H1 (cell line): ENCODE measurements around the gene ATP2B3. TPM values are rescaled to one million over a fixed set of nuclear protein-coding genes. Genes with fewer than 3 reads are reported as not detected.

ENCODE experiments used
- CTCF ChIA-PET: fragments of 300-600 bp; sonication (Branson Sonifier 250); formaldehyde crosslinking; loops from one replicate; lab custom pipeline; 2021; ENCODE audit not compliant: partially characterized antibody; lab: Charles Lee
- POLR2A ChIA-PET: fragments of 300-600 bp; sonication (Branson Sonifier 250); formaldehyde crosslinking; loops from one replicate; lab custom pipeline; 2021; ENCODE audit warnings: inconsistent platforms; ENCODE audit not compliant: partially characterized antibody; lab: Charles Lee
- DNase-seq, 2 experiments: peaks; one replicate each; pipeline versions ENCODE4 v3.0.0 to v3.0.0-alpha.2; 2010 to 2022; ENCODE audit warnings: low spot score in 2 of 2, low read depth in 1 of 2, mixed read lengths in 1 of 2
- FAIRE-seq: peaks from 2 replicates; lab custom pipeline; 2011; peaks lifted over from hg19 to GRCh38; lab: Jason Lieb, UNC
- H2AFZ ChIP-seq: 2 replicates; pipeline ENCODE4 v1.8.1; 2012; ENCODE audit warnings: low read length, inconsistent platforms
- H2AK5ac ChIP-seq: 2 replicates; pipeline ENCODE4 v1.6.1; 2013; ENCODE audit warnings: low read depth, low read length
- H2BK120ac ChIP-seq: replicated peaks from 2 replicates; pipeline ENCODE3; 2013; ENCODE audit warnings: low read depth, low read length, inconsistent platforms
- H2BK12ac ChIP-seq: 2 replicates; pipeline ENCODE4 v1.6.1; 2013; ENCODE audit warnings: low read depth, low read length
- H2BK15ac ChIP-seq: 2 replicates; pipeline ENCODE4 v1.6.1; 2013; ENCODE audit warnings: low read length
- H2BK20ac ChIP-seq: 2 replicates; pipeline ENCODE4 v1.6.1; 2013; ENCODE audit warnings: low read length
- H2BK5ac ChIP-seq: 2 replicates; pipeline ENCODE4 v1.6.1; 2013; ENCODE audit warnings: low read depth, low read length
- H3K14ac ChIP-seq: 2 replicates; pipeline ENCODE4 v1.6.1; 2013; ENCODE audit warnings: inconsistent platforms; ENCODE audit not compliant: insufficient read length
- H3K18ac ChIP-seq: 2 replicates; pipeline ENCODE4 v1.6.1; 2013; ENCODE audit warnings: low read length; ENCODE audit errors: extremely low read depth
- H3K23ac ChIP-seq: 2 replicates; pipeline ENCODE4 v1.6.1; 2013; ENCODE audit warnings: inconsistent platforms; ENCODE audit not compliant: insufficient read length
- H3K23me2 ChIP-seq: 2 replicates; pipeline ENCODE4 v1.6.1; 2013; ENCODE audit warnings: low read depth, low read length
- H3K27ac ChIP-seq: 2 replicates; pipeline ENCODE4 v1.6.1; 2011; ENCODE audit warnings: low read depth, low read length, inconsistent platforms
- H3K27me3 ChIP-seq, 4 experiments: replicated peaks in 1 of 4; 1 replicate in 1 of 4; 2 replicates in 3 of 4; pipeline versions ENCODE4 v1.6.1 to v1.8.1; 2011 to 2013; ENCODE audit warnings: low read length in 3 of 4, mild to moderate bottlenecking in 3 of 4, inconsistent platforms in 2 of 4, mixed read lengths in 2 of 4, moderate library complexity in 1 of 4; ENCODE audit not compliant: control insufficient read depth in 3 of 4, insufficient read depth in 3 of 4; ENCODE audit errors: extremely low read depth in 1 of 4
- H3K36me3 ChIP-seq, 4 experiments: 2 replicates each; pipeline versions ENCODE4 v1.6.1 to v1.8.1; 2011 to 2013; ENCODE audit warnings: mild to moderate bottlenecking in 4 of 4, low read length in 3 of 4, moderate library complexity in 2 of 4, control low read depth in 1 of 4, inconsistent platforms in 1 of 4; ENCODE audit not compliant: insufficient read depth in 4 of 4, control insufficient read depth in 2 of 4
- H3K4ac ChIP-seq: replicated peaks from 2 replicates; pipeline ENCODE3; 2013; ENCODE audit warnings: low read length, low read depth, mixed read lengths, inconsistent platforms; ENCODE audit not compliant: insufficient read length
- H3K4me1 ChIP-seq, 4 experiments: replicated peaks in 1 of 4; 1 replicate in 1 of 4; 2 replicates in 3 of 4; pipeline versions ENCODE4 v1.6.1 to v1.8.1; 2011 to 2013; ENCODE audit warnings: low read length in 3 of 4, inconsistent platforms in 2 of 4, mixed read lengths in 1 of 4; ENCODE audit not compliant: insufficient read depth in 4 of 4, control insufficient read depth in 3 of 4
- H3K4me2 ChIP-seq, 2 experiments: 2 replicates each; pipeline versions ENCODE4 v1.6.1 to v1.8.1; 2011 to 2013; ENCODE audit warnings: low read depth in 2 of 2, low read length in 2 of 2, control low read depth in 1 of 2, inconsistent platforms in 1 of 2, mild to moderate bottlenecking in 1 of 2; ENCODE audit not compliant: insufficient read depth in 1 of 2
- H3K4me3 ChIP-seq, 4 experiments: fragments of 200-600, 300-600 bp in 1 of 4; sonication (generic), shearing (Covaris generic), sonication (Bioruptor Twin) in 1 of 4; 2 replicates each; pipeline versions ENCODE4 v1.5.1 to v1.8.1; 2011 to 2016; ENCODE audit warnings: low read length in 4 of 4, low read depth in 3 of 4, control low read depth in 2 of 4, inconsistent platforms in 2 of 4, mild to moderate bottlenecking in 2 of 4, mixed read lengths in 1 of 4, moderate library complexity in 1 of 4; ENCODE audit not compliant: insufficient read depth in 2 of 4; ENCODE audit errors: extremely low read depth in 1 of 4
- H3K56ac ChIP-seq: replicated peaks from 2 replicates; pipeline ENCODE3; 2013; ENCODE audit warnings: low read depth, mild to moderate bottlenecking, mixed read lengths, low read length, inconsistent platforms; ENCODE audit not compliant: insufficient read length
- H3K79me1 ChIP-seq: 2 replicates; pipeline ENCODE4 v1.6.1; 2013; ENCODE audit warnings: low read depth, low read length, control low read depth
- H3K79me2 ChIP-seq, 2 experiments: 2 replicates each; pipeline versions ENCODE4 v1.6.1 to v1.8.1; 2012 to 2013; ENCODE audit warnings: low read length in 2 of 2, mild to moderate bottlenecking in 2 of 2, inconsistent platforms in 1 of 2; ENCODE audit not compliant: insufficient read depth in 2 of 2, control insufficient read depth in 1 of 2
- H3K9ac ChIP-seq, 4 experiments: replicated peaks in 1 of 4; 1 replicate in 1 of 4; 2 replicates in 3 of 4; pipeline versions ENCODE4 v1.6.1 to v1.8.1; 2011 to 2013; ENCODE audit warnings: low read depth in 3 of 4, low read length in 3 of 4, control low read depth in 2 of 4, mild to moderate bottlenecking in 2 of 4, moderate library complexity in 2 of 4, inconsistent platforms in 1 of 4; ENCODE audit errors: extremely low read depth in 1 of 4
- H3K9me3 ChIP-seq, 2 experiments: 2 replicates each; pipeline versions ENCODE4 v1.6.1 to v1.8.1; 2012 to 2013; ENCODE audit warnings: mild to moderate bottlenecking in 2 of 2, moderate library complexity in 2 of 2, control low read depth in 1 of 2, inconsistent platforms in 1 of 2, low read depth in 1 of 2, low read length in 1 of 2, mixed read lengths in 1 of 2; ENCODE audit not compliant: insufficient read depth in 2 of 2
- H4K20me1 ChIP-seq, 2 experiments: replicated peaks in 1 of 2; 2 replicates each; pipeline versions ENCODE3 to v1.8.1; 2011 to 2013; ENCODE audit warnings: inconsistent platforms in 2 of 2, low read length in 2 of 2, mild to moderate bottlenecking in 1 of 2; ENCODE audit not compliant: insufficient read depth in 2 of 2, control insufficient read depth in 1 of 2
- H4K5ac ChIP-seq: 2 replicates; pipeline ENCODE4 v1.6.1; 2013; ENCODE audit warnings: low read length, low read depth, mixed read lengths, inconsistent platforms; ENCODE audit not compliant: insufficient read length
- H4K8ac ChIP-seq: 2 replicates; pipeline ENCODE4 v1.8.0; 2013; ENCODE audit warnings: mild to moderate bottlenecking, moderate library complexity, low read length, inconsistent platforms; ENCODE audit not compliant: insufficient read depth; ENCODE audit errors: extremely low read depth
- H4K91ac ChIP-seq: replicated peaks from 2 replicates; pipeline ENCODE3; 2013; ENCODE audit warnings: low read length, mixed read lengths, inconsistent platforms; ENCODE audit not compliant: insufficient read length
- BACH1 ChIP-seq: IDR thresholded peaks from 2 replicates; pipeline ENCODE4 v1.6.1; 2012; ENCODE audit warnings: low read length, improper control_type of control experiment
- BCL11A ChIP-seq, 2 experiments: IDR thresholded peaks; one replicate each; pipeline ENCODE4 v1.6.1; 2011; ENCODE audit warnings: low read depth in 2 of 2, low read length in 2 of 2, mild to moderate bottlenecking in 2 of 2
- CEBPB ChIP-seq: IDR thresholded peaks from 2 replicates; pipeline ENCODE4 v1.6.1; 2012; ENCODE audit warnings: low read depth, low read length
- GTF2F1 ChIP-seq: IDR thresholded peaks from 2 replicates; pipeline ENCODE4 v1.6.1; 2012; ENCODE audit warnings: low read depth, low read length, improper control_type of control experiment, borderline replicate concordance
- JUND ChIP-seq: IDR thresholded peaks from 2 replicates; pipeline ENCODE4 v1.6.1; 2011; ENCODE audit warnings: mild to moderate bottlenecking, improper control_type of control experiment, low read length
- MAFK ChIP-seq: IDR thresholded peaks from 2 replicates; pipeline ENCODE4 v1.6.1; 2012; ENCODE audit warnings: low read depth, mild to moderate bottlenecking, improper control_type of control experiment, low read length
- POLR2A ChIP-seq, 2 experiments: IDR thresholded peaks; 1 replicate in 1 of 2; 2 replicates in 1 of 2; pipeline ENCODE4 v1.6.1; 2011; ENCODE audit warnings: low read depth in 2 of 2, low read length in 2 of 2, mild to moderate bottlenecking in 2 of 2; ENCODE audit errors: control extremely low read depth in 1 of 2
- RBBP5 ChIP-seq: IDR thresholded peaks from 2 replicates; pipeline ENCODE4 v1.7.1; 2012; ENCODE audit warnings: low read depth, mild to moderate bottlenecking, inconsistent platforms, low read length, moderate library complexity, borderline replicate concordance
- RFX5 ChIP-seq: IDR thresholded peaks from 2 replicates; pipeline ENCODE4 v1.6.1; 2011; ENCODE audit warnings: low read depth, low read length, improper control_type of control experiment, borderline replicate concordance
- RXRA ChIP-seq: IDR thresholded peaks from 2 replicates; pipeline ENCODE4 v1.6.1; 2011; ENCODE audit warnings: low read depth, mild to moderate bottlenecking, low read length, moderate library complexity; ENCODE audit not compliant: insufficient read depth
- SP4 ChIP-seq: IDR thresholded peaks from 2 replicates; pipeline ENCODE4 v1.6.1; 2012; ENCODE audit warnings: low read length, inconsistent platforms
- SUZ12 ChIP-seq: fragments of 200-600 bp; sonication (generic); IDR thresholded peaks from 2 replicates; pipeline ENCODE4 v1.6.1; 2012; ENCODE audit warnings: mild to moderate bottlenecking, inconsistent platforms, low read length, moderate library complexity, mixed read lengths
- TEAD4 ChIP-seq: IDR thresholded peaks from 2 replicates; pipeline ENCODE4 v1.6.1; 2012; ENCODE audit warnings: low read depth, low read length, inconsistent platforms, mixed read lengths
- whole genome bisulfite sequencing, 2 experiments: shearing (Covaris generic) in 1 of 2; methylation state at CpG; one replicate each; pipeline versions ENCODE4 v1.1.6 to v1.1.7; 2013 to 2015; ENCODE audit warnings: low lambda C conversion rate in 2 of 2, mixed read lengths in 2 of 2, inconsistent platforms in 1 of 2, low coverage in 1 of 2, missing lambda C conversion rate in 1 of 2; ENCODE audit not compliant: insufficient replicate concordance in 2 of 2, insufficient coverage in 1 of 2, insufficient read length in 1 of 2; ENCODE audit errors: extremely low coverage in 1 of 2, missing lambda C conversion rate in 1 of 2; 5-methylcytosine and 5-hydroxymethylcytosine counted together
- polyA plus RNA-seq, 7 experiments: library from polyadenylated mRNA; depleted of rRNA in 3 of 7; stranded (reverse) in 5 of 7; unstranded in 2 of 7; fragments of >200 nt in 5 of 7; fragments of 200-250 nt in 2 of 7; gene quantifications; 1 replicate in 5 of 7; 2 replicates in 1 of 7; 4 replicates in 1 of 7; pipeline versions ENCODE4 v1.2.1 to v1.2.3, GENCODE V29; 2011 to 2013; ENCODE audit warnings: missing spikeins in 2 of 7, mixed read lengths in 2 of 7
- total RNA-seq: library from RNA; stranded (reverse); fragmentation: NEBNext Ultra II Directional; extraction: Animal tissue kit (Norgen Biotek cat#: 25700); gene quantifications from 2 replicates; pipeline ENCODE4 v1.2.1, GENCODE V29; 2021
- TF ChIP-seq, protein P1 (sequence below): IDR thresholded peaks from 2 replicates; pipeline ENCODE4 v1.6.1; 2012; ENCODE audit warnings: inconsistent platforms
- TF ChIP-seq, protein P2 (sequence below): IDR thresholded peaks from 2 replicates; pipeline ENCODE4 v1.6.1; 2012; ENCODE audit warnings: inconsistent platforms

The ATP2B3 gene
- total and polyA plus RNA-seq, 2 of the 8 experiments (the other 6 are each of a cell fraction or from before 2014, with no cell fraction given): 0.14 to 0.19 TPM

DNA sequence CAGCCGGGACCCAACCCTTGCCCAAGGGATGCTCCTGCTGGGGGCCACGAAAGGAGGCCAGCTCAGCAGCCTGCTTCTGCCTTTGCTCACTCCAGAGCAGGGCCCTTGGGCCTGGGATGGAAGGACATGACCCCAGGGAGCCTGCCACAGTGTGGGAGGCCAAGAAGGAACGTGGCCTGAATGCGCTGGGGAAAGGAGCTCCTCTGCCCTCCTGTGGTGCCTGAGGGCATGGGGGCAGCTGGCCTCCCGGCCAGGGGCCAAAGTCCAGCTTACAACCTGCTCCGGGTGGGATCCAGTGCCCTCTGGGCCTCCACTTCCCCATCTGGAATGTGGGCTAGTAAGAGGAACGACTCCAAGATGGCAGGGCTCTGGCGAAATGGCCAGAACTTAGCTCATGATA lies 2.0 kb upstream of the ATP2B3 start:
- Histone ChIP-seq H3K4me3 (no peak overlapping the region), H3K36me3 (no peaks in the 10 kb centered on the region), H3K9me3 (no peaks in the 10 kb centered on the region), H2BK5ac (no peak overlapping the region), H4K5ac (no peak overlapping the region), H2BK15ac (no peak overlapping the region), H3K4me1 (no peaks in the 10 kb centered on the region), H3K27ac (no peak overlapping the region), H2BK20ac (no peak overlapping the region), H3K9ac (no peak overlapping the region), H2AFZ (no peak overlapping the region), H2AK5ac (no peak overlapping the region), H4K8ac (no peak overlapping the region), H3K79me1 (no peaks in the 10 kb centered on the region), H3K23ac (no peak overlapping the region), H3K4ac (no peak overlapping the region), H3K56ac (no peak overlapping the region), H4K91ac (no peak overlapping the region), H3K18ac (no peak overlapping the region), H2BK12ac (no peak overlapping the region), H3K23me2 (peaks cover 12% of the 10 kb centered on the region; the same call in 1 of the 2 replicates), H3K27me3 (peaks cover 19 to 31% (median 29%) of the 10 kb centered on the region in 4 experiments), H3K14ac (no peak overlapping the region), H4K20me1 (peaks cover 0 to 8% of the 10 kb centered on the region in 2 experiments), H2BK120ac (no peak overlapping the region), H3K4me2 (no peak overlapping the region), H3K79me2 (no peaks in the 10 kb centered on the region)
- 94% methylated on average over 5 of the region's 8 CpGs; no CpG with 5 or more reads in 1 of the 2 experiments for WGBS, 2 experiments
- DNase-seq (no peak), FAIRE-seq (no peak)
- CTCF ChIA-PET: interaction anchor here (1.1 to 2.9 kb wide), 4 partner anchors 10 to 39 kb away, joined by 3 to 9 read pairs (median 4); no protein-coding TSS in a partner anchor
- POLR2A ChIA-PET: no interaction called here
- no peak for TF ChIP-seq CEBPB
- no peak for TF ChIP-seq TEAD4
- no peak for TF ChIP-seq RXRA
- TF ChIP-seq, protein P1, sequence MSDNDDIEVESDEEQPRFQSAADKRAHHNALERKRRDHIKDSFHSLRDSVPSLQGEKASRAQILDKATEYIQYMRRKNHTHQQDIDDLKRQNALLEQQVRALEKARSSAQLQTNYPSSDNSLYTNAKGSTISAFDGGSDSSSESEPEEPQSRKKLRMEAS: no peak
- no peak for TF ChIP-seq JUND
- no peak for TF ChIP-seq GTF2F1
- no peak for TF ChIP-seq POLR2A (IDR thresholded peaks at IDR 0.05; ENCODE audit: control extremely low read depth in 1 of 2, low read depth in 2 of 2, low read length in 2 of 2)
- TF ChIP-seq, protein P2, sequence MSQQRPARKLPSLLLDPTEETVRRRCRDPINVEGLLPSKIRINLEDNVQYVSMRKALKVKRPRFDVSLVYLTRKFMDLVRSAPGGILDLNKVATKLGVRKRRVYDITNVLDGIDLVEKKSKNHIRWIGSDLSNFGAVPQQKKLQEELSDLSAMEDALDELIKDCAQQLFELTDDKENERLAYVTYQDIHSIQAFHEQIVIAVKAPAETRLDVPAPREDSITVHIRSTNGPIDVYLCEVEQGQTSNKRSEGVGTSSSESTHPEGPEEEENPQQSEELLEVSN: no peak
- no peak for TF ChIP-seq MAFK
- no peak for TF ChIP-seq RBBP5
- no peak for TF ChIP-seq BCL11A (IDR thresholded peaks at IDR 0.05; ENCODE audit: low read depth in 2 of 2, low read length in 2 of 2)
- TF ChIP-seq SP4: no peak
- no peak for TF ChIP-seq RFX5
- TF ChIP-seq SUZ12: no peak
- no peak for TF ChIP-seq BACH1
